Liver (tissue), 9 donors: ENCODE measurements around the gene CNGA3. TPM values are rescaled to one million over a fixed set of nuclear protein-coding genes. Genes with fewer than 3 reads are reported as not detected.

Experiments used
- DNase-seq: peaks from one replicate; pipeline ENCODE4 v3.0.0-alpha.2; 2017; ENCODE audit warnings: low spot score
- H3K27ac ChIP-seq, 2 donors: one replicate each; pipeline ENCODE4 v1.7.0; 2013; ENCODE audit warnings: inconsistent platforms in 2 of 2, low read length in 2 of 2, control low read depth in 1 of 2, low read depth in 1 of 2, mild to moderate bottlenecking in 1 of 2
- H3K27me3 ChIP-seq, 4 donors: one replicate each; pipeline versions ENCODE4 v1.6.1 to v1.7.0; 2013; ENCODE audit warnings: low read length in 3 of 4, inconsistent platforms in 1 of 4, mild to moderate bottlenecking in 1 of 4, moderate library complexity in 1 of 4; ENCODE audit not compliant: control insufficient read depth in 4 of 4, insufficient read depth in 4 of 4
- H3K36me3 ChIP-seq, 4 donors: one replicate each; pipeline versions ENCODE4 v1.6.1 to v1.7.0; 2013; ENCODE audit warnings: low read length in 3 of 4, mild to moderate bottlenecking in 3 of 4, low read depth in 1 of 4, moderate library complexity in 1 of 4; ENCODE audit not compliant: control insufficient read depth in 4 of 4, insufficient read depth in 3 of 4
- H3K4me1 ChIP-seq, 4 donors: one replicate each; pipeline versions ENCODE4 v1.6.1 to v1.7.0; 2013; ENCODE audit warnings: low read length in 3 of 4, mild to moderate bottlenecking in 3 of 4, moderate library complexity in 1 of 4; ENCODE audit not compliant: control insufficient read depth in 4 of 4, insufficient read depth in 4 of 4
- H3K4me3 ChIP-seq, 3 donors: one replicate each; pipeline versions ENCODE4 v1.6.1 to v1.7.0; 2013; ENCODE audit warnings: low read length in 3 of 3, control low read depth in 1 of 3, low read depth in 1 of 3, mild to moderate bottlenecking in 1 of 3
- H3K9ac ChIP-seq, 2 donors: one replicate each; pipeline ENCODE4 v1.7.0; 2013; ENCODE audit warnings: low read length in 2 of 2, mild to moderate bottlenecking in 2 of 2, moderate library complexity in 2 of 2, control low read depth in 1 of 2, low read depth in 1 of 2
- H3K9me3 ChIP-seq, 4 donors: one replicate each; pipeline versions ENCODE4 v1.6.1 to v1.7.0; 2013; ENCODE audit warnings: low read length in 3 of 4; ENCODE audit not compliant: control insufficient read depth in 4 of 4
- EGR1 ChIP-seq, 2 donors: IDR thresholded peaks; 2 replicates each; pipeline ENCODE4 v1.6.1; 2016 to 2018; ENCODE audit warnings: antibody characterized with exemption in 2 of 2, low read depth in 2 of 2
- FOXA1 ChIP-seq: IDR thresholded peaks from 2 replicates; pipeline ENCODE4 v1.6.1; 2016; ENCODE audit warnings: antibody characterized with exemption
- FOXA2 ChIP-seq: IDR thresholded peaks from 2 replicates; pipeline ENCODE4 v1.6.1; 2016; ENCODE audit warnings: antibody characterized with exemption
- GABPA ChIP-seq, 2 donors: IDR thresholded peaks in 1 of 2; conservative IDR thresholded peaks in 1 of 2; 2 replicates each; pipeline ENCODE4 v1.6.1; 2016; ENCODE audit warnings: antibody characterized with exemption in 2 of 2, mild to moderate bottlenecking in 1 of 2, moderate library complexity in 1 of 2
- HNF4A ChIP-seq, 2 donors: conservative IDR thresholded peaks; 2 replicates each; pipeline ENCODE4 v1.6.1; 2016; ENCODE audit warnings: antibody characterized with exemption in 2 of 2, mild to moderate bottlenecking in 2 of 2
- HNF4G ChIP-seq: IDR thresholded peaks from 2 replicates; pipeline ENCODE4 v1.6.1; 2016; ENCODE audit warnings: antibody characterized with exemption
- JUND ChIP-seq, 2 donors: IDR thresholded peaks; 2 replicates each; pipeline ENCODE4 v1.6.1; 2016; ENCODE audit warnings: antibody characterized with exemption in 2 of 2
- NR2F2 ChIP-seq: IDR thresholded peaks from 2 replicates; pipeline ENCODE4 v1.6.1; 2016; ENCODE audit warnings: antibody characterized with exemption
- RAD21 ChIP-seq, 2 donors: IDR thresholded peaks; 2 replicates each; pipeline ENCODE4 v1.6.1; 2016; ENCODE audit warnings: antibody characterized with exemption in 2 of 2, mild to moderate bottlenecking in 2 of 2
- RXRA ChIP-seq, 2 donors: IDR thresholded peaks; 2 replicates each; pipeline ENCODE4 v1.6.1; 2017 to 2018; ENCODE audit warnings: antibody characterized with exemption in 2 of 2, mild to moderate bottlenecking in 1 of 2
- SP1 ChIP-seq: IDR thresholded peaks from 2 replicates; pipeline ENCODE4 v1.6.1; 2018; ENCODE audit warnings: antibody characterized with exemption, mild to moderate bottlenecking
- TAF1 ChIP-seq: conservative IDR thresholded peaks from 2 replicates; pipeline ENCODE4 v1.6.1; 2016; ENCODE audit warnings: antibody characterized with exemption, mild to moderate bottlenecking
- YY1 ChIP-seq: IDR thresholded peaks from 2 replicates; pipeline ENCODE4 v1.6.1; 2016; ENCODE audit warnings: antibody characterized with exemption, mild to moderate bottlenecking
- WGBS: extraction: QIAGEN DNeasy Blood & Tissue Kit; methylation state at CpG from one replicate; pipeline ENCODE4 v1.1.7; 2013; 5-methylcytosine and 5-hydroxymethylcytosine counted together
- polyA plus RNA-seq, 2 donors: library from polyadenylated mRNA; stranded (reverse) in 1 of 2; unstranded in 1 of 2; fragments of 200-250 nt in 1 of 2; fragments of >200 nt in 1 of 2; fragmentation: Nextera tagmentation in 1 of 2; extraction: Ambion mirVana in 1 of 2; gene quantifications; one replicate each; pipeline versions ENCODE4 v1.2.1 to v1.2.3, GENCODE V29; 2013 to 2015
- total RNA-seq, 2 donors: library from RNA; depleted of rRNA; stranded (reverse); fragments of >200 nt; gene quantifications; one replicate each; pipeline ENCODE4 v1.2.3, GENCODE V29; 2014
- TF ChIP-seq, protein P1 (sequence below): IDR thresholded peaks from 2 replicates; pipeline ENCODE4 v1.6.1; 2016; ENCODE audit warnings: antibody characterized with exemption
- TF ChIP-seq, protein P2 (sequence below): IDR thresholded peaks from 2 replicates; pipeline ENCODE4 v1.6.1; 2016; ENCODE audit warnings: antibody characterized with exemption
- TF ChIP-seq, protein P3 (sequence below): fragments of 150-350 bp; IDR thresholded peaks from 2 replicates; pipeline ENCODE4 v1.5.1; 2017; ENCODE audit warnings: improper control_type of control experiment, low read depth, low read length; ENCODE audit not compliant: missing input control
- TF ChIP-seq, protein P4 (sequence below): IDR thresholded peaks from 2 replicates; pipeline ENCODE4 v1.6.1; 2016; ENCODE audit warnings: antibody characterized with exemption, mild to moderate bottlenecking
- TF ChIP-seq, protein P5 (sequence below): IDR thresholded peaks from 2 replicates; pipeline ENCODE4 v1.6.1; 2016; ENCODE audit warnings: antibody characterized with exemption
- donor health status: healthy.
- donor health status: healthy.
- donor health status: healthy.
- donor health status: healthy.
- donor health status: healthy.

CNGA3 gene
- total and polyA plus RNA-seq, 4 donors: not detected

DNA sequence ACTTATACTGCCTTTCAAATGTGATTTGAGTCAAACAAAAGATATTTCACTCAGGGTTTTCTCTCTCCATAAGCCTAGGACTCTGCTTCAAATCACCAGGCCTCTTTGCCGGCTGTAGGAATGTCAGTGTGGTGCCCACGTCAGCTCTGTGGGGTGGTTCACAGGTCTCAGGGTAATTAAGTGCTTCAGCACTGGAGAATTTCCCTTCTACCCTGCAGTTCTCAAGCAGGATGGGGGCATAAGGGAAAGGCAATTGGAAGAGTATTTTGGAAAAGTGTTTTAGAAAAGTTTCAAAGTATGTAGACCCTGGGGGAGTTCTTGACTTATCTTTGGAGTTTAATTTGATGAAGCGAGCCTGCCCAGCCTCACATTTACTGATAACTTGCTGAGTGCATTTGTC is 9.6 kb downstream of the CNGA3 start:
- peaks cover 0 to 3% (median under 1%) of the 10 kb centered on the region in 4 donors for H3K9me3 ChIP-seq
- H3K9ac ChIP-seq: no peak overlapping the region
- TF ChIP-seq TAF1 (no peak), HNF4G (no peak), YY1 (no peak), RXRA (IDR thresholded peaks at IDR 0.05) (no peak), NR2F2 (no peak), GABPA (IDR thresholded peaks at IDR 0.05 in 1 of 2, conservative IDR thresholded peaks at IDR 0.05 in 1 of 2) (no peak), FOXA2 (no peak), FOXA1 (no peak), RAD21 (IDR thresholded peaks at IDR 0.05) (no peak), HNF4A (conservative IDR thresholded peaks at IDR 0.05) (no peak), JUND (IDR thresholded peaks at IDR 0.05) (no peak), SP1 (no peak), EGR1 (IDR thresholded peaks at IDR 0.05; ENCODE audit: low read depth in 2 of 2) (no peak)
- TF ChIP-seq, protein P1, sequence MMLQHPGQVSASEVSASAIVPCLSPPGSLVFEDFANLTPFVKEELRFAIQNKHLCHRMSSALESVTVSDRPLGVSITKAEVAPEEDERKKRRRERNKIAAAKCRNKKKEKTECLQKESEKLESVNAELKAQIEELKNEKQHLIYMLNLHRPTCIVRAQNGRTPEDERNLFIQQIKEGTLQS: no peak
- TF ChIP-seq, protein P2, sequence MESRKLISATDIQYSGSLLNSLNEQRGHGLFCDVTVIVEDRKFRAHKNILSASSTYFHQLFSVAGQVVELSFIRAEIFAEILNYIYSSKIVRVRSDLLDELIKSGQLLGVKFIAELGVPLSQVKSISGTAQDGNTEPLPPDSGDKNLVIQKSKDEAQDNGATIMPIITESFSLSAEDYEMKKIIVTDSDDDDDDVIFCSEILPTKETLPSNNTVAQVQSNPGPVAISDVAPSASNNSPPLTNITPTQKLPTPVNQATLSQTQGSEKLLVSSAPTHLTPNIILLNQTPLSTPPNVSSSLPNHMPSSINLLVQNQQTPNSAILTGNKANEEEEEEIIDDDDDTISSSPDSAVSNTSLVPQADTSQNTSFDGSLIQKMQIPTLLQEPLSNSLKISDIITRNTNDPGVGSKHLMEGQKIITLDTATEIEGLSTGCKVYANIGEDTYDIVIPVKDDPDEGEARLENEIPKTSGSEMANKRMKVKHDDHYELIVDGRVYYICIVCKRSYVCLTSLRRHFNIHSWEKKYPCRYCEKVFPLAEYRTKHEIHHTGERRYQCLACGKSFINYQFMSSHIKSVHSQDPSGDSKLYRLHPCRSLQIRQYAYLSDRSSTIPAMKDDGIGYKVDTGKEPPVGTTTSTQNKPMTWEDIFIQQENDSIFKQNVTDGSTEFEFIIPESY: no peak
- TF ChIP-seq, protein P3, sequence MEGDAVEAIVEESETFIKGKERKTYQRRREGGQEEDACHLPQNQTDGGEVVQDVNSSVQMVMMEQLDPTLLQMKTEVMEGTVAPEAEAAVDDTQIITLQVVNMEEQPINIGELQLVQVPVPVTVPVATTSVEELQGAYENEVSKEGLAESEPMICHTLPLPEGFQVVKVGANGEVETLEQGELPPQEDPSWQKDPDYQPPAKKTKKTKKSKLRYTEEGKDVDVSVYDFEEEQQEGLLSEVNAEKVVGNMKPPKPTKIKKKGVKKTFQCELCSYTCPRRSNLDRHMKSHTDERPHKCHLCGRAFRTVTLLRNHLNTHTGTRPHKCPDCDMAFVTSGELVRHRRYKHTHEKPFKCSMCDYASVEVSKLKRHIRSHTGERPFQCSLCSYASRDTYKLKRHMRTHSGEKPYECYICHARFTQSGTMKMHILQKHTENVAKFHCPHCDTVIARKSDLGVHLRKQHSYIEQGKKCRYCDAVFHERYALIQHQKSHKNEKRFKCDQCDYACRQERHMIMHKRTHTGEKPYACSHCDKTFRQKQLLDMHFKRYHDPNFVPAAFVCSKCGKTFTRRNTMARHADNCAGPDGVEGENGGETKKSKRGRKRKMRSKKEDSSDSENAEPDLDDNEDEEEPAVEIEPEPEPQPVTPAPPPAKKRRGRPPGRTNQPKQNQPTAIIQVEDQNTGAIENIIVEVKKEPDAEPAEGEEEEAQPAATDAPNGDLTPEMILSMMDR: no peak
- TF ChIP-seq, protein P4, sequence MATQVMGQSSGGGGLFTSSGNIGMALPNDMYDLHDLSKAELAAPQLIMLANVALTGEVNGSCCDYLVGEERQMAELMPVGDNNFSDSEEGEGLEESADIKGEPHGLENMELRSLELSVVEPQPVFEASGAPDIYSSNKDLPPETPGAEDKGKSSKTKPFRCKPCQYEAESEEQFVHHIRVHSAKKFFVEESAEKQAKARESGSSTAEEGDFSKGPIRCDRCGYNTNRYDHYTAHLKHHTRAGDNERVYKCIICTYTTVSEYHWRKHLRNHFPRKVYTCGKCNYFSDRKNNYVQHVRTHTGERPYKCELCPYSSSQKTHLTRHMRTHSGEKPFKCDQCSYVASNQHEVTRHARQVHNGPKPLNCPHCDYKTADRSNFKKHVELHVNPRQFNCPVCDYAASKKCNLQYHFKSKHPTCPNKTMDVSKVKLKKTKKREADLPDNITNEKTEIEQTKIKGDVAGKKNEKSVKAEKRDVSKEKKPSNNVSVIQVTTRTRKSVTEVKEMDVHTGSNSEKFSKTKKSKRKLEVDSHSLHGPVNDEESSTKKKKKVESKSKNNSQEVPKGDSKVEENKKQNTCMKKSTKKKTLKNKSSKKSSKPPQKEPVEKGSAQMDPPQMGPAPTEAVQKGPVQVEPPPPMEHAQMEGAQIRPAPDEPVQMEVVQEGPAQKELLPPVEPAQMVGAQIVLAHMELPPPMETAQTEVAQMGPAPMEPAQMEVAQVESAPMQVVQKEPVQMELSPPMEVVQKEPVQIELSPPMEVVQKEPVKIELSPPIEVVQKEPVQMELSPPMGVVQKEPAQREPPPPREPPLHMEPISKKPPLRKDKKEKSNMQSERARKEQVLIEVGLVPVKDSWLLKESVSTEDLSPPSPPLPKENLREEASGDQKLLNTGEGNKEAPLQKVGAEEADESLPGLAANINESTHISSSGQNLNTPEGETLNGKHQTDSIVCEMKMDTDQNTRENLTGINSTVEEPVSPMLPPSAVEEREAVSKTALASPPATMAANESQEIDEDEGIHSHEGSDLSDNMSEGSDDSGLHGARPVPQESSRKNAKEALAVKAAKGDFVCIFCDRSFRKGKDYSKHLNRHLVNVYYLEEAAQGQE: no peak
- TF ChIP-seq, protein P5, sequence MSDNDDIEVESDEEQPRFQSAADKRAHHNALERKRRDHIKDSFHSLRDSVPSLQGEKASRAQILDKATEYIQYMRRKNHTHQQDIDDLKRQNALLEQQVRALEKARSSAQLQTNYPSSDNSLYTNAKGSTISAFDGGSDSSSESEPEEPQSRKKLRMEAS: no peak
- H3K27ac ChIP-seq: no peak overlapping the region
- no peak overlapping the region for H3K4me3 ChIP-seq
- no peaks in the 10 kb centered on the region for H3K27me3 ChIP-seq
- WGBS: 68% methylated on average over 3 of the region's 3 CpGs
- H3K4me1 ChIP-seq: no peaks in the 10 kb centered on the region
- H3K36me3 ChIP-seq: no peaks in the 10 kb centered on the region
- DNase-seq: no peak
